ENCODE data around the gene PCSK4. TPM values are rescaled to one million over a fixed set of nuclear protein-coding genes. Genes with fewer than 3 reads are reported as not detected.

PCSK4 gene
- total and polyA plus RNA-seq, 9 of the 15 experiments (the other 6 are each of a cell fraction or from before 2014, with no cell fraction given): 0.01 to 9.1 (median 2.1) TPM; not detected in 1

GRCh38 chr19:1445185-1445931 is 44.8 kb downstream of the PCSK4 start (continued):
- TF ChIP-seq MYC (IDR thresholded peaks at IDR 0.05; ENCODE audit: low read depth, low read length) (0 out of 2 replicates have a peak, but pooled peaks have one; percentile 12), MYC (CRISPR knock-in tag; IDR thresholded peaks at IDR 0.05; ENCODE audit: borderline replicate concordance, low read depth) (no peak), ZBED1 (IDR thresholded peaks at IDR 0.05) (no peak), GMEB1 (CRISPR knock-in tag; IDR thresholded peaks at IDR 0.05) (0 out of 2 replicates have a peak, but pooled peaks have one; percentile 13), ZNF77 (CRISPR knock-in tag; IDR thresholded peaks at IDR 0.05) (no peak), SIN3B (IDR thresholded peaks at IDR 0.05; ENCODE audit: low read depth) (no peak), ATF1 (CRISPR knock-in tag; IDR thresholded peaks at IDR 0.05) (no peak), ATF1 (tag; IDR thresholded peaks at IDR 0.05) (peak; percentile 69), SRF (CRISPR knock-in tag; IDR thresholded peaks at IDR 0.05) (no peak), ID3 (CRISPR knock-in tag; IDR thresholded peaks at IDR 0.05) (no peak), ID3 (tag; IDR thresholded peaks at IDR 0.05) (peak; percentile 76), ZNF740 (CRISPR knock-in tag; IDR thresholded peaks at IDR 0.05) (peak; percentile 83), ZNF740 (tag; IDR thresholded peaks at IDR 0.05) (no peak), MTA3 (IDR thresholded peaks at IDR 0.05; ENCODE audit: borderline replicate concordance) (peak; percentile 56; the same call in 1 of the 2 replicates), E2F6 (IDR thresholded peaks at IDR 0.05; ENCODE audit: borderline replicate concordance in 1 of 2, extremely low read depth in 1 of 2, insufficient read depth in 1 of 2, insufficient read length in 1 of 2, low read depth in 1 of 2, low read length in 1 of 2, poor library complexity in 1 of 2, severe bottlenecking in 1 of 2) (peak in 1 of 2 experiments; percentile 55), ZNF263 (CRISPR knock-in tag; IDR thresholded peaks at IDR 0.05; ENCODE audit: borderline replicate concordance) (peak; percentile 74; the same call in 1 of the 2 replicates), HDAC2 (IDR thresholded peaks at IDR 0.05) (peak; percentile 54; the same call in 1 of the 2 replicates), GATAD2B (IDR thresholded peaks at IDR 0.05; ENCODE audit: borderline replicate concordance) (peak; percentile 69; the same call in 1 of the 2 replicates), ZNF644 (tag; IDR thresholded peaks at IDR 0.05; ENCODE audit: low read depth) (no peak), TFAP4 (CRISPR knock-in tag; IDR thresholded peaks at IDR 0.05; ENCODE audit: borderline replicate concordance) (peak; percentile 60), STAG1 (CRISPR knock-in tag; IDR thresholded peaks at IDR 0.05; ENCODE audit: borderline replicate concordance) (peak; percentile 45; the same call in 1 of the 2 replicates), GABPB1 (CRISPR knock-in tag; IDR thresholded peaks at IDR 0.05) (0 out of 2 replicates have a peak, but pooled peaks have one; percentile 31), ZNF431 (CRISPR knock-in tag; IDR thresholded peaks at IDR 0.05) (peak; percentile 57; the same call in 1 of the 2 replicates), TRIM24 (IDR thresholded peaks at IDR 0.05) (no peak)
